HG02642 (cell line): ENCODE data around the gene GOLGA7B.

Source experiments
- ATAC-seq: cut with Tn5 transposase; IDR thresholded peaks from one replicate; pipeline ENCODE4 v1.9.1; 2021; ENCODE audit warnings: mild to moderate bottlenecking; ENCODE audit not compliant: unreplicated experiment, poor library complexity

The GOLGA7B gene

DNA sequence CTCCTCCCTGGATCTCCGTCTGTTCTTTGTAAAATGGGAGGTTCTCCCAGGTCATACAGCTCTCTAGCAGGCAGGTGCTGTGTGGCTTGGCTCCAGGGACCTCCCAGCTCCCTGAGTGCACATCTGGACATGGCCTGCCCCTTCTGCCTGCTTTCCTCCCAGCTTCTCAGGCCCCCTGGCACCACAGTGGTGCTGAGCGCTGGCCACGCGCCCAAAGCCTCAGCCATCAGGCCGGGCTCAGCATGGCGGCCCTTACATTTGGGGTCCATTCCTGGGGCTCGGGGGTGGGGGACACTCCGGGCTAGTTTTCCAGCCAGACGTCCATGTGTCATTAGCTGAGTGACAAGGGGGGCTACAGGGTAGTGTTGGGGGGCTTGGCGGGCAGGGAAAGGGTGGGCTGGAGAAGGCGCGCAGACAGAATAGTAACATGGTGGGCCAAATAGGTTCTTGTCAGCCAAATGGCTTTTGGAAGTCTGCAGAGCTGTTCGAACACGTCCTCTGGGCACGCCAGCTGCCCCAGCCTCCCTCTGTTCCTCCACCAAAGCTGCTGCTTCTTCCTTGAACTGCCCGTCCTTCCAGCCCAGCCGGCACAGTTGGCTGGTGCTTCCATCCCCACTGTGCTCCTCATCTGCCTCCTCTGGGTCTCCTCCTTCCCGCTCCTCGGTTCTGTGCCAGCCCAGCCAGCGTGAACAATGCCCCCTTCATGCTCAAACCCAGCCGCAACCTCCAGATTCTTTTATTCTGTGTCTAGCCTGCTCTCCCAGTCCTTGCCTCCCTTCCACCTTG, 65.9 kb downstream of the GOLGA7B start:
- no peak for ATAC-seq

DNA sequence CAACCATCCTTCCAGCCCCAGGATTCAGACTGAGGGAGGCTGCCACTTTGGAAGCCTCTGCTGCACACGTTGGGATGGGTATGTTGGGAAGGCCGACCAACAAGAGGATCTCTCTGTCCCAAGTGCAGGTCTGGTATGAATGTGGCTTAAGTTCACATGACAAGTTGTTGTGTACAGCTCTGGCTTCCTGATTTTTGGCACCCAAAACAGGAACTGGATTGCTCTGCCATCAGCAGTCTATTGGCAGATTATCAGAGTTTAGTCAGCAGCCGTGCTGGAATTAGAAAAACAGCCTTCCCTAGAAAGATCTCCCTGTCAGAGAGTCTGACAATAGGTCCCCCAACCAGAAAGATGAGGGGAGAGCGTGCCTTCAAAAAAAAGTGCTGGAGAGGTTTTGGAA, 66.9 kb downstream of the GOLGA7B start:
- no peak for ATAC-seq

DNA sequence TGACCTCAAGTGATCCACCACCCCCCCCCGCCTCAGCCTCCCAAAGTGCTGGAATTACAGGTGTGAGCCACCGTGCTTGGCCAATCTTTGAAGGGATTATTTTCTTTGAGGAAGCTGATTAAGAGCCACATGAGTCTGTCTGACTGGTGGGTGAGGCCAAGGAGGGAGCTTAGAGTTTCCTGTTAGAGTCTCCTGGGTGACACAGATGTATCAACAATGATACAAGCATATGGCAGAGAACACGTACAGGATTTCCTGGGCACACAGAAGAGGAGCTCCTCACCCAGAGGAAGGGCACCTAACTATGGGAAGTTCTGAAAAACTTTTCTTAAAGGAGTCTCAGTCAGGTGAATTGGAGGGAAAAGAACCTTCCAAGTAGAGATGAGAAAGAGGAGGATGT, 69.4 kb downstream of the GOLGA7B start:
- ATAC-seq, result no peak

DNA sequence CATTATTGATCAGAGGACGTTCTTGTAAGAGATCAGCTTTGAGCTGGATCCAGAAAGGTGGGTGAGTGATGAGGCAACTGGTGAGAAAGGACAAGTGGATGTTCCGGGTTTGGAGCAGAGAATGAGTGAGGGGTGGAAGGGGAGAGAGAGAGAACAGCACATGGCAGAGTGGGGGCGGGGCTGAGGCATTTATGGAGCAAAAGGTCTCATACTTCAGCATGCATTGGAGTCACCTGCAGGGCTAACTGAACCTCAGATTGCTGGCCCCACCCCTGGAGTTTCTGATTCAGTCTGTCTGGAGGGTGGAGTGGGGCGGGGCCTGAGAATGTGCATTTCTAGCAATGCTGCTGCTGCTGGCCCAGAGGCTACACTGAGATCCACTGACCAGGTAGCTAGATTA, 71.2 kb downstream of the GOLGA7B start:
- ATAC-seq, result no peak
